ENCODE data around the gene MORF4L1. TPM values are rescaled to one million over a fixed set of nuclear protein-coding genes. Genes with fewer than 3 reads are reported as not detected.

The MORF4L1 gene, protein sequence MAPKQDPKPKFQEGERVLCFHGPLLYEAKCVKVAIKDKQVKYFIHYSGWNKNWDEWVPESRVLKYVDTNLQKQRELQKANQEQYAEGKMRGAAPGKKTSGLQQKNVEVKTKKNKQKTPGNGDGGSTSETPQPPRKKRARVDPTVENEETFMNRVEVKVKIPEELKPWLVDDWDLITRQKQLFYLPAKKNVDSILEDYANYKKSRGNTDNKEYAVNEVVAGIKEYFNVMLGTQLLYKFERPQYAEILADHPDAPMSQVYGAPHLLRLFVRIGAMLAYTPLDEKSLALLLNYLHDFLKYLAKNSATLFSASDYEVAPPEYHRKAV
- total RNA-seq (100 to 1,000 TPM; 463 to 496 TPM), total RNA-seq (97.2 to 432 (median 157) reads per million in 172 experiments)
- polyA plus RNA-seq (2013, experiment 1 of 2): 307 TPM
- 288 TPM for polyA plus RNA-seq (2013, experiment 2 of 2)

DNA sequence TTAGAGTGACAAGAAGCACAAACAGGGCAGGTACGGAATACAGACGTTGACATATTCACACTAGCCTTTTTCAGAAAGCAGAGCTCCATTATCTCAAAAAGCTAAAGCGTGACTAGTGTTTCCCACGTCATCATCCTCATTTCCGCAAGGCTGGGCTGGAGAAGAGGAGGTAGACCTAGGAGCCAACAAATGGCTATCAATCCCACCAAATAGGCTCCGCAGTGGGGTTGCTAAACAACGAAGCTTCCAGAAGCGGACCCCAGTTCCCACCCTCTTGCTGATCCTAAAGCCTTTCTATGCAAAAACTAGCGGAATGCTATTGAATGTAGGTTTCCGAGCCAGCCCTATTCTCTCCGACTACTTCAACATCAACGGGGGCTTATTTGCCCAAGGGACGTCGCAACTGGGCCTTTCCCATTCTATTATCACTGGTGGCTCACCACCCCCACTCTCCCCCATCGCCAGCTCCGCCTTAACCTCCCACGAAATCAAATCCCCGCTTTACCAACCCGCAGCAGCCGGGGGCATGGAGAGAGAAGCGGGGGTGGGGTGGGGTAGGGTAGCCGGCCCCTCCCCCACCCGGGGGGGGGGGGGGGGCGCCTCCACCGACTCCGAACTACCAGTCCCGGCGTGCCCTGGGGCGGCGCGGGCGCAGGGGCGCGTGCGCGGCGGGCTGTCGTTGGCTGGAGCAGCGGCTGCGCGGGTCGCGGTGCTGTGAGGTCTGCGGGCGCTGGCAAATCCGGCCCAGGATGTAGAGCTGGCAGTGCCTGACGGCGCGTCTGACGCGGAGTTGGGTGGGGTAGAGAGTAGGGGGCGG lies at the start of gene MORF4L1:
MORF4L1 (plus strand) TSS at position 736 of the 817 bp plus-strand sequence. CDS start 128 bp downstream, outside the sequence.
- intact Hi-C loops (cut with DNase I, micrococcal nuclease): loop anchor here (1.0 to 10.0 kb wide), 6 partner anchors 12 to 1798 kb away; partner anchors contain the start of genes IREB2 (in 1 of the 2) and TSPAN3 (in 1 of the 2)
- H3K27ac Mint-ChIP-seq: peak within 1 kb of the TSS; percentile 100
- no peaks in the 10 kb centered on the region for H3K27me3 Mint-ChIP-seq
- no peaks in the 10 kb centered on the region for H3K36me3 ChIP-seq (ENCODE audit: insufficient read depth, low read length)
- DNase-seq: peak; percentile 91 to 99 (median 96)
- POLR2A ChIA-PET: interaction anchor here (1.1 to 3.6 kb wide), 16 partner anchors 8 to 607 kb away, joined by 3 to 17 read pairs (median 9); partner anchors contain the start of genes CHRNA5, CTSH, DNAJA4 and IREB2
- H3K36me3 Mint-ChIP-seq (ENCODE audit: low read depth): peaks cover 28% of the 10 kb centered on the region
- TF ChIP-seq, protein P1, sequence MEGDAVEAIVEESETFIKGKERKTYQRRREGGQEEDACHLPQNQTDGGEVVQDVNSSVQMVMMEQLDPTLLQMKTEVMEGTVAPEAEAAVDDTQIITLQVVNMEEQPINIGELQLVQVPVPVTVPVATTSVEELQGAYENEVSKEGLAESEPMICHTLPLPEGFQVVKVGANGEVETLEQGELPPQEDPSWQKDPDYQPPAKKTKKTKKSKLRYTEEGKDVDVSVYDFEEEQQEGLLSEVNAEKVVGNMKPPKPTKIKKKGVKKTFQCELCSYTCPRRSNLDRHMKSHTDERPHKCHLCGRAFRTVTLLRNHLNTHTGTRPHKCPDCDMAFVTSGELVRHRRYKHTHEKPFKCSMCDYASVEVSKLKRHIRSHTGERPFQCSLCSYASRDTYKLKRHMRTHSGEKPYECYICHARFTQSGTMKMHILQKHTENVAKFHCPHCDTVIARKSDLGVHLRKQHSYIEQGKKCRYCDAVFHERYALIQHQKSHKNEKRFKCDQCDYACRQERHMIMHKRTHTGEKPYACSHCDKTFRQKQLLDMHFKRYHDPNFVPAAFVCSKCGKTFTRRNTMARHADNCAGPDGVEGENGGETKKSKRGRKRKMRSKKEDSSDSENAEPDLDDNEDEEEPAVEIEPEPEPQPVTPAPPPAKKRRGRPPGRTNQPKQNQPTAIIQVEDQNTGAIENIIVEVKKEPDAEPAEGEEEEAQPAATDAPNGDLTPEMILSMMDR (IDR thresholded peaks at IDR 0.05): no peak
- no peaks in the 10 kb centered on the region for H3K27me3 ChIP-seq (ENCODE audit: control insufficient read depth in 1 of 2, insufficient read depth in 2 of 2, low read length in 2 of 2)
- no peaks in the 10 kb centered on the region for H3K9me3 Mint-ChIP-seq
- peak within 1 kb of the TSS; percentile 100 for H3K4me3 Mint-ChIP-seq
- H3K4me1 ChIP-seq (ENCODE audit: insufficient read depth, low read length): peaks cover 34% of the 10 kb centered on the region
- ATAC-seq (ENCODE audit: poor library complexity): peak; percentile 79
- CTCF ChIA-PET: interaction anchor here (1.1 to 1.8 kb wide), 5 partner anchors 10 to 435 kb away, joined by 3 to 8 read pairs (median 4); no protein-coding TSS in a partner anchor
- H3K27ac ChIP-seq (ENCODE audit: low read depth in 1 of 2, low read length in 2 of 2): peak within 1 kb of the TSS; percentile 100
- H3K4me3 ChIP-seq (ENCODE audit: low read length): peak within 1 kb of the TSS; percentile 98
- no peaks in the 10 kb centered on the region for H3K9me3 ChIP-seq (ENCODE audit: control insufficient read depth in 1 of 2, insufficient read depth in 1 of 2, low read length in 2 of 2)
- H3K4me1 Mint-ChIP-seq (ENCODE audit: low read depth): peaks cover 41% of the 10 kb centered on the region

DNA sequence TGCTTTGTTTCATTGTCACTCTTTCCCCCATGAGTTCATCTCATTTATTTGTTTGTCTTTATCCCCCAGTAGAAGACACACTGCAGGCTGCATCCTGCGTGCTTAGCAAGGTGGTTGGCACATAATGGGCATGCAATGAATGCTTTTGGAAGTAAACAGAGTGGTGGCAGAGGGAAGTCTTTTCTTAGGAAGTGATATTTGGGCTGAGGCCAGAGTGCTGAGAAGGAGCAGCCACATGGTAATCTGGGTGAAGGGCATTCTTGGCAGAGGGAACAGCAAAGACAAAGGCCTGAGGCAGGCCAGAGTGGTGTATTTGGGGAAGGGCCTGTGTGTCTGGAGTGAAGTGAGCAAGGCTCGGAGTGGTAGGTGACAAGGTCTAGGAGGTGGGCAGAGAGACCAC lies 43.8 kb upstream of the MORF4L1 start:
- no peaks in the 10 kb centered on the region for H3K4me1 Mint-ChIP-seq (ENCODE audit: low read depth)
- Histone ChIP-seq H3K27me3 (ENCODE audit: control insufficient read depth in 1 of 2, insufficient read depth in 2 of 2, low read length in 2 of 2) (peaks cover 0 to 9% of the 10 kb centered on the region in 2 experiments), H3K4me1 (ENCODE audit: insufficient read depth, low read length) (peaks cover 10% of the 10 kb centered on the region), H3K36me3 (ENCODE audit: insufficient read depth, low read length) (no peaks in the 10 kb centered on the region), H3K9me3 (ENCODE audit: control insufficient read depth in 1 of 2, insufficient read depth in 1 of 2, low read length in 2 of 2) (peaks cover 0 to 12% of the 10 kb centered on the region in 2 experiments), H3K27ac (ENCODE audit: low read depth in 1 of 2, low read length in 2 of 2) (no peak overlapping the region), H3K4me3 (ENCODE audit: low read length) (no peak overlapping the region)
- H3K27ac Mint-ChIP-seq: no peak overlapping the region
- TF ChIP-seq, protein P1 (IDR thresholded peaks at IDR 0.05): no peak
- peak overlapping the region; percentile 2 for H3K4me3 Mint-ChIP-seq
- ChIA-PET CTCF (no interaction called here), POLR2A (no interaction called here)
- H3K36me3 Mint-ChIP-seq (ENCODE audit: low read depth): no peaks in the 10 kb centered on the region
- DNase-seq (no peak), ATAC-seq (ENCODE audit: poor library complexity) (no peak)
- intact Hi-C loops (cut with DNase I, micrococcal nuclease): no loop called here
- no peaks in the 10 kb centered on the region for H3K9me3 Mint-ChIP-seq
- H3K27me3 Mint-ChIP-seq: peaks cover 19% of the 10 kb centered on the region

DNA sequence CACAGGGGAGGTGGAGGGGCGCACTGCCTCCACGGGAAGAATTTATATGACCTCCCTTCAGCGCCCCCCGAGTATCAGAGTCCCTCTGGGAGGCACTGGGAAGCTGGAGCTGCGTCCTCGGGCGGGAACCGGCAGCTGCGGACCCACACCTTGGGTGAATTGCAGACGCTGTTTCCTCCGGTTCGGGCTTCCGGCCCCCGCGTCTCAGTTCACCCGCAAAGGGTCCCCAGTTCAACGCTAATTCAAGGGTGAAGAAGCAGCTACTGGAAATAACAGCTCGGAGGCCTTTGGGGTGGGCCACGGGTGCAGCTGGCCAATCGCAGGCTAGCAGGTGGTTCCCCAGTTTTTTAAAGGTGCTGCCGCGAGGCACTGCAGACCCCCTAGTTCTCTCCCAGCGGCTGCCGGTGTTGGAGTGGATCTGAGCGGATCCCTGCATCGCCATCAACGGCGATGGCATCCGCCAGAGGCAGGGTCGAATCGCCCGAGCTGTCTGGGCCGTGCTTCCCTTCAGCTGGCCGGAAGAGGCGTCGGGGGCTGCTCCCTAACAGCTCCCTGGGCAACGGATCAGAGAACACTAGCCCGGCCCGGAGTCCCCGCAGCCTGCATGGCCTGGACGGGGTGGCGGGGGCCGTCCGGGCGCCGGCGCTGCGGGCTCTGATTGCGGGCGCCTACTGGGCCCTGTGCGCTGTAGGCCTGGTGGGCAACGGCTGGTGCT lies 42.0 kb upstream of the MORF4L1 start:
- peak overlapping the region; percentile 73 for H3K4me3 Mint-ChIP-seq
- ChIA-PET CTCF (no interaction called here), POLR2A (interaction anchor here (0.6 to 1.2 kb wide), 2 partner anchors 43 to 77 kb away, joined by 3 to 4 read pairs; partner anchors contain the start of gene MORF4L1)
- H3K9me3 Mint-ChIP-seq: no peaks in the 10 kb centered on the region
- no peak overlapping the region for H3K27ac ChIP-seq (ENCODE audit: low read depth in 1 of 2, low read length in 2 of 2)
- H3K9me3 ChIP-seq (ENCODE audit: control insufficient read depth in 1 of 2, insufficient read depth in 1 of 2, low read length in 2 of 2): peaks cover 0 to 12% of the 10 kb centered on the region in 2 experiments
- H3K4me1 Mint-ChIP-seq (ENCODE audit: low read depth): no peaks in the 10 kb centered on the region
- intact Hi-C loops (cut with DNase I, micrococcal nuclease): no loop called here
- peaks cover 0 to 9% of the 10 kb centered on the region in 2 experiments for H3K27me3 ChIP-seq (ENCODE audit: control insufficient read depth in 1 of 2, insufficient read depth in 2 of 2, low read length in 2 of 2)
- DNase-seq (peak in 4 of 14 experiments; percentile 1 to 22 (median 18)), ATAC-seq (ENCODE audit: poor library complexity) (peak; percentile 39)
- peak overlapping the region; percentile 53 for H3K4me3 ChIP-seq (ENCODE audit: low read length)
- H3K27ac Mint-ChIP-seq: no peak overlapping the region
- peaks cover 22% of the 10 kb centered on the region for H3K27me3 Mint-ChIP-seq
- TF ChIP-seq, protein P1 (IDR thresholded peaks at IDR 0.05): no peak
- H3K4me1 ChIP-seq (ENCODE audit: insufficient read depth, low read length): peaks cover 10% of the 10 kb centered on the region
- H3K36me3 ChIP-seq (ENCODE audit: insufficient read depth, low read length): no peaks in the 10 kb centered on the region
- no peaks in the 10 kb centered on the region for H3K36me3 Mint-ChIP-seq (ENCODE audit: low read depth)
